ENCODE measurements around the gene RNF150. TPM values are rescaled to one million over a fixed set of nuclear protein-coding genes. Genes with fewer than 3 reads are reported as not detected.
"Not testable (repeated sequence)": the region's sequence is repeated elsewhere in the genome, so short reads cannot be mapped to it uniquely, and the experiment has no call there.

RNF150 gene
- total RNA-seq = not detected

- no peaks in the 10 kb centered on the region for H3K9me3 Mint-ChIP-seq
- CTCF ChIA-PET = interaction anchor here (0.6 to 0.9 kb wide), 2 partner anchors 11 to 271 kb away, joined by 3 read pairs; no protein-coding TSS in a partner anchor
- DNase-seq = peak; percentile 44
- H3K4me1 Mint-ChIP-seq = peaks cover 10% of the 10 kb centered on the region
- H3K4me3 Mint-ChIP-seq = peak within 1 kb of the TSS; percentile 78
- POLR2A ChIA-PET = no interaction called here
- H3K36me3 Mint-ChIP-seq (ENCODE audit: low read depth) = no peaks in the 10 kb centered on the region
- peaks cover 68% of the 10 kb centered on the region for H3K27me3 Mint-ChIP-seq
- H3K27ac Mint-ChIP-seq = no peak within 1 kb of the TSS
Measured at GRCh38 chr4:141133146-141133998, at the start of gene RNF150. Gene RNF150 (minus strand): TSS chr4:141133469.

GRCh38 chr4:141180991-141181761 lies 47.9 kb upstream of the RNF150 start:
- CTCF ChIA-PET = no interaction called here
- H3K4me3 Mint-ChIP-seq = no peak overlapping the region

GRCh38 chr4:141179474-141180373 lies 46.5 kb upstream of the RNF150 start:
- no peak for DNase-seq
- no peaks in the 10 kb centered on the region for H3K36me3 Mint-ChIP-seq (ENCODE audit: low read depth)

More at GRCh38 chr4:141180991-141181761, 47.9 kb upstream of the RNF150 start:
- Mint-ChIP-seq H3K36me3 (ENCODE audit: low read depth) (no peaks in the 10 kb centered on the region), H3K4me1 (no peaks in the 10 kb centered on the region), H3K27me3 (peaks cover 3% of the 10 kb centered on the region), H3K27ac (no peak overlapping the region), H3K9me3 (no peaks in the 10 kb centered on the region)
- POLR2A ChIA-PET = no interaction called here
- DNase-seq = no peak

GRCh38 chr4:141177171-141177570 lies 43.9 kb upstream of the RNF150 start:
- POLR2A ChIA-PET = no interaction called here
- no peak overlapping the region for H3K4me3 Mint-ChIP-seq
- no peak for DNase-seq
- peaks cover 12% of the 10 kb centered on the region for H3K27me3 Mint-ChIP-seq
- CTCF ChIA-PET = no interaction called here
- no peaks in the 10 kb centered on the region for H3K9me3 Mint-ChIP-seq
- no peaks in the 10 kb centered on the region for H3K4me1 Mint-ChIP-seq
- no peak overlapping the region for H3K27ac Mint-ChIP-seq
- H3K36me3 Mint-ChIP-seq (ENCODE audit: low read depth) = no peaks in the 10 kb centered on the region

More at GRCh38 chr4:141179474-141180373, 46.5 kb upstream of the RNF150 start:
- CTCF ChIA-PET = no interaction called here
- Mint-ChIP-seq H3K9me3 (no peaks in the 10 kb centered on the region), H3K27ac (no peak overlapping the region), H3K4me3 (no peak overlapping the region), H3K4me1 (no peaks in the 10 kb centered on the region), H3K27me3 (peaks cover 3% of the 10 kb centered on the region)
- POLR2A ChIA-PET = no interaction called here

- Mint-ChIP-seq H3K27ac (no peak overlapping the region), H3K9me3 (no peaks in the 10 kb centered on the region), H3K36me3 (ENCODE audit: low read depth) (no peaks in the 10 kb centered on the region), H3K4me3 (no peak overlapping the region), H3K27me3 (peaks cover 12% of the 10 kb centered on the region), H3K4me1 (no peaks in the 10 kb centered on the region)
- no peak for DNase-seq
- ChIA-PET POLR2A (no interaction called here), CTCF (no interaction called here)
Measured at GRCh38 chr4:141174457-141174856, 41.2 kb upstream of the RNF150 start.

GRCh38 chr4:141170671-141171070 lies 37.4 kb upstream of the RNF150 start:
- no peak overlapping the region for H3K4me3 Mint-ChIP-seq
- no peak for DNase-seq
- no peaks in the 10 kb centered on the region for H3K36me3 Mint-ChIP-seq (ENCODE audit: low read depth)
- H3K27me3 Mint-ChIP-seq = peaks cover 21% of the 10 kb centered on the region
- no peaks in the 10 kb centered on the region for H3K9me3 Mint-ChIP-seq
- no peak overlapping the region for H3K27ac Mint-ChIP-seq
- ChIA-PET CTCF (no interaction called here), POLR2A (no interaction called here)
- no peaks in the 10 kb centered on the region for H3K4me1 Mint-ChIP-seq

- ChIA-PET CTCF (no interaction called here), POLR2A (no interaction called here)
- Mint-ChIP-seq H3K9me3 (no peaks in the 10 kb centered on the region), H3K27ac (no peak overlapping the region), H3K36me3 (ENCODE audit: low read depth) (no peaks in the 10 kb centered on the region), H3K4me3 (no peak overlapping the region), H3K27me3 (peaks cover 26% of the 10 kb centered on the region), H3K4me1 (no peaks in the 10 kb centered on the region)
- DNase-seq = no peak
Measured at GRCh38 chr4:141169391-141169790, 36.1 kb upstream of the RNF150 start.

- CTCF ChIA-PET; H3K4me3 Mint-ChIP-seq; POLR2A ChIA-PET; H3K27ac Mint-ChIP-seq; H3K36me3 Mint-ChIP-seq (ENCODE audit: low read depth); H3K4me1 Mint-ChIP-seq; H3K9me3 Mint-ChIP-seq; DNase-seq: not testable (repeated sequence)
- H3K27me3 Mint-ChIP-seq = peaks cover 24% of the 10 kb centered on the region
Measured at GRCh38 chr4:141165001-141165400, 31.7 kb upstream of the RNF150 start.

- no peaks in the 10 kb centered on the region for H3K36me3 Mint-ChIP-seq (ENCODE audit: low read depth)
- no peak for DNase-seq
- H3K27ac Mint-ChIP-seq = no peak overlapping the region
- no peak overlapping the region for H3K4me3 Mint-ChIP-seq
- POLR2A ChIA-PET = no interaction called here
- CTCF ChIA-PET = interaction anchor here (0.5 kb wide), 1 partner anchor 1693 kb away, joined by 3 read pairs; no protein-coding TSS in a partner anchor
- no peaks in the 10 kb centered on the region for H3K9me3 Mint-ChIP-seq
- H3K4me1 Mint-ChIP-seq = no peaks in the 10 kb centered on the region
- H3K27me3 Mint-ChIP-seq = peaks cover 6% of the 10 kb centered on the region
Measured at GRCh38 chr4:141159027-141159426, 25.8 kb upstream of the RNF150 start.

GRCh38 chr4:141158219-141158618 lies 24.9 kb upstream of the RNF150 start:
- no peak overlapping the region for H3K27ac Mint-ChIP-seq
- no peaks in the 10 kb centered on the region for H3K4me1 Mint-ChIP-seq
- CTCF ChIA-PET = no interaction called here
- H3K36me3 Mint-ChIP-seq (ENCODE audit: low read depth) = no peaks in the 10 kb centered on the region
- H3K4me3 Mint-ChIP-seq = no peak overlapping the region
- DNase-seq = no peak
- peaks cover 4% of the 10 kb centered on the region for H3K27me3 Mint-ChIP-seq
- POLR2A ChIA-PET = no interaction called here
- H3K9me3 Mint-ChIP-seq = no peaks in the 10 kb centered on the region

- CTCF ChIA-PET = no interaction called here
- POLR2A ChIA-PET = no interaction called here
- Mint-ChIP-seq H3K27ac (no peak overlapping the region), H3K4me3 (no peak overlapping the region), H3K27me3 (peaks cover 6% of the 10 kb centered on the region), H3K9me3 (no peaks in the 10 kb centered on the region), H3K4me1 (no peaks in the 10 kb centered on the region), H3K36me3 (ENCODE audit: low read depth) (no peaks in the 10 kb centered on the region)
- DNase-seq = no peak
Measured at GRCh38 chr4:141155586-141155985, 22.3 kb upstream of the RNF150 start.

GRCh38 chr4:141154725-141155124 lies 21.5 kb upstream of the RNF150 start:
- H3K27ac Mint-ChIP-seq = no peak overlapping the region
- H3K9me3 Mint-ChIP-seq = no peaks in the 10 kb centered on the region
- peaks cover 9% of the 10 kb centered on the region for H3K27me3 Mint-ChIP-seq
- DNase-seq = no peak
- H3K4me1 Mint-ChIP-seq = no peaks in the 10 kb centered on the region
- ChIA-PET POLR2A (no interaction called here), CTCF (no interaction called here)
- H3K36me3 Mint-ChIP-seq (ENCODE audit: low read depth) = no peaks in the 10 kb centered on the region
- no peak overlapping the region for H3K4me3 Mint-ChIP-seq
